ENCODE data around the gene RBL2. TPM values are rescaled to one million over a fixed set of nuclear protein-coding genes. Genes with fewer than 3 reads are reported as not detected.

The RBL2 gene
- total and polyA plus RNA-seq, 2 of the 13 experiments (the other 11 are each of a cell fraction or from before 2014, with no cell fraction given), result 41.2 to 60.9 TPM

DNA sequence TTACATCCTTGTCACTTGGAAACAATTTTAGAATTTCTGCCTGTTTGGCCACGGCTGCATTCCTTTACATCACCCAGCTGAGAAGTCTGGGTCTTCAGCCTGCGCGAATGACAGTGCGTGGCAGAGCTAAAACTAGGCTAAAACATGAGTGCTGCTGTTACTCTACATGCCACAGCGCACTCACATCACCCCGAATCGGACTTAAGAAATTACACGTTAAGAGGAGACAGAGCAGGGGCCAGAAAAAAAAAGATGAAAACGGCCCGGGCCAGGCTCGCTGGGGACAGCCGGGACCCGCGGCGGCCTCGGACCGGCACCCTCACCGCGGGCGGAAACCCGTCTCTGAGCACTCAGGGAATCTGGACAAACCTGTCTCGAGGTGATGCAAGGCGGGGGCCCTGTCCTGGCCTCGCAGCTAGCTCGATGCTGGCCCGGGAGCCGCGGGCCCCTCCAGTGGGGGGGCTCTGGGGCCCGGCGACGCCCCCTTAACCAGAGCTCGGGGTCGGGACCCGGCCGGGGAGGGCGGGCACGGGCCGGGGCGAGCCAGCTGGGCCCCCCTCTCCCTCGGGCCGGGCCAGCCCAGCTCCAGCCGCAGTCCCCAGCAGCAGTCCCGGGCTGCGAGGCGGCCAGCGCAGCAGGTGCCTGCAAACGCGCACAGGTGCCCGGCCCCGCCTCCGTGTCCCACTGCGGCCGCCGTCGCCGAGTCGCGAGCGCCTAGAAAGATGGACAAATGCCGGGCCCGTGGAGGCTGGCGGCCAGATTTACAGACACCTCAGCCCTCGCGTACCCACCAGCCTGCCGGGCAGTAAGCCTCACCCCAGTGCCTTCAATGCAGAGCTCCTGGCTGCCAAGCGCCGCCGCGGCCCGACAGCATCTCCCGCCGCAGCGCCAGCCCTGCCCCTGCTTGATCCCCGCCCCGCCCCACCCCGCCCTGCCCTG, 68.3 kb downstream of the RBL2 start, which contains the start of gene AKTIP (continued):
- TF ChIP-seq ZNF101 (CRISPR knock-in tag; IDR thresholded peaks at IDR 0.05; ENCODE audit: borderline replicate concordance, low read depth) (0 out of 2 replicates have a peak, but pooled peaks have one; percentile 10), ZFP82 (CRISPR knock-in tag; IDR thresholded peaks at IDR 0.05; ENCODE audit: borderline replicate concordance) (no peak), ZNF282 (IDR thresholded peaks at IDR 0.05; ENCODE audit: partially characterized antibody) (no peak), MXD1 (CRISPR knock-in tag; IDR thresholded peaks at IDR 0.05) (peak; percentile 65), DRAP1 (CRISPR knock-in tag; IDR thresholded peaks at IDR 0.05) (no peak), ZNF773 (CRISPR knock-in tag; IDR thresholded peaks at IDR 0.05; ENCODE audit: borderline replicate concordance) (no peak), ZNF337 (CRISPR knock-in tag; IDR thresholded peaks at IDR 0.05; ENCODE audit: borderline replicate concordance, low read depth) (no peak), ZNF260 (CRISPR knock-in tag; IDR thresholded peaks at IDR 0.05; ENCODE audit: borderline replicate concordance, low read depth) (no peak), ZNF253 (CRISPR knock-in tag; IDR thresholded peaks at IDR 0.05; ENCODE audit: borderline replicate concordance) (no peak), NR2F2 (IDR thresholded peaks at IDR 0.05; ENCODE audit: borderline replicate concordance, low read depth) (no peak), FOXJ3 (CRISPR knock-in tag; IDR thresholded peaks at IDR 0.05; ENCODE audit: borderline replicate concordance) (no peak), ZNF556 (CRISPR knock-in tag; IDR thresholded peaks at IDR 0.05; ENCODE audit: borderline replicate concordance) (0 out of 2 replicates have a peak, but pooled peaks have one; percentile 21), KAT7 (CRISPR knock-in tag; IDR thresholded peaks at IDR 0.05; ENCODE audit: borderline replicate concordance) (no peak), KMT2B (CRISPR knock-in tag; IDR thresholded peaks at IDR 0.05) (peak; percentile 54; the same call in 1 of the 2 replicates), GPN1 (CRISPR knock-in tag; IDR thresholded peaks at IDR 0.05; ENCODE audit: borderline replicate concordance) (no peak), SNAPC5 (CRISPR knock-in tag; IDR thresholded peaks at IDR 0.05; ENCODE audit: borderline replicate concordance) (peak; percentile 87), ISX (CRISPR knock-in tag; conservative IDR thresholded peaks at IDR 0.05) (0 out of 2 replicates have a peak, but pooled peaks have one; percentile 69)
- TF ChIP-seq, protein P1, sequence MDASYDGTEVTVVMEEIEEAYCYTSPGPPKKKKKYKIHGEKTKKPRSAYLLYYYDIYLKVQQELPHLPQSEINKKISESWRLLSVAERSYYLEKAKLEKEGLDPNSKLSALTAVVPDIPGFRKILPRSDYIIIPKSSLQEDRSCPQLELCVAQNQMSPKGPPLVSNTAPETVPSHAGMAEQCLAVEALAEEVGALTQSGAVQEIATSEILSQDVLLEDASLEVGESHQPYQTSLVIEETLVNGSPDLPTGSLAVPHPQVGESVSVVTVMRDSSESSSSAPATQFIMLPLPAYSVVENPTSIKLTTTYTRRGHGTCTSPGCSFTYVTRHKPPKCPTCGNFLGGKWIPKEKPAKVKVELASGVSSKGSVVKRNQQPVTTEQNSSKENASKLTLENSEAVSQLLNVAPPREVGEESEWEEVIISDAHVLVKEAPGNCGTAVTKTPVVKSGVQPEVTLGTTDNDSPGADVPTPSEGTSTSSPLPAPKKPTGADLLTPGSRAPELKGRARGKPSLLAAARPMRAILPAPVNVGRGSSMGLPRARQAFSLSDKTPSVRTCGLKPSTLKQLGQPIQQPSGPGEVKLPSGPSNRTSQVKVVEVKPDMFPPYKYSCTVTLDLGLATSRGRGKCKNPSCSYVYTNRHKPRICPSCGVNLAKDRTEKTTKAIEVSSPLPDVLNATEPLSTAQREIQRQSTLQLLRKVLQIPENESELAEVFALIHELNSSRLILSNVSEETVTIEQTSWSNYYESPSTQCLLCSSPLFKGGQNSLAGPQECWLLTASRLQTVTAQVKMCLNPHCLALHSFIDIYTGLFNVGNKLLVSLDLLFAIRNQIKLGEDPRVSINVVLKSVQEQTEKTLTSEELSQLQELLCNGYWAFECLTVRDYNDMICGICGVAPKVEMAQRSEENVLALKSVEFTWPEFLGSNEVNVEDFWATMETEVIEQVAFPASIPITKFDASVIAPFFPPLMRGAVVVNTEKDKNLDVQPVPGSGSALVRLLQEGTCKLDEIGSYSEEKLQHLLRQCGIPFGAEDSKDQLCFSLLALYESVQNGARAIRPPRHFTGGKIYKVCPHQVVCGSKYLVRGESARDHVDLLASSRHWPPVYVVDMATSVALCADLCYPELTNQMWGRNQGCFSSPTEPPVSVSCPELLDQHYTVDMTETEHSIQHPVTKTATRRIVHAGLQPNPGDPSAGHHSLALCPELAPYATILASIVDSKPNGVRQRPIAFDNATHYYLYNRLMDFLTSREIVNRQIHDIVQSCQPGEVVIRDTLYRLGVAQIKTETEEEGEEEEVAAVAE (CRISPR knock-in tag; IDR thresholded peaks at IDR 0.05; ENCODE audit: borderline replicate concordance), result no peak
- TF ChIP-seq, protein P2, sequence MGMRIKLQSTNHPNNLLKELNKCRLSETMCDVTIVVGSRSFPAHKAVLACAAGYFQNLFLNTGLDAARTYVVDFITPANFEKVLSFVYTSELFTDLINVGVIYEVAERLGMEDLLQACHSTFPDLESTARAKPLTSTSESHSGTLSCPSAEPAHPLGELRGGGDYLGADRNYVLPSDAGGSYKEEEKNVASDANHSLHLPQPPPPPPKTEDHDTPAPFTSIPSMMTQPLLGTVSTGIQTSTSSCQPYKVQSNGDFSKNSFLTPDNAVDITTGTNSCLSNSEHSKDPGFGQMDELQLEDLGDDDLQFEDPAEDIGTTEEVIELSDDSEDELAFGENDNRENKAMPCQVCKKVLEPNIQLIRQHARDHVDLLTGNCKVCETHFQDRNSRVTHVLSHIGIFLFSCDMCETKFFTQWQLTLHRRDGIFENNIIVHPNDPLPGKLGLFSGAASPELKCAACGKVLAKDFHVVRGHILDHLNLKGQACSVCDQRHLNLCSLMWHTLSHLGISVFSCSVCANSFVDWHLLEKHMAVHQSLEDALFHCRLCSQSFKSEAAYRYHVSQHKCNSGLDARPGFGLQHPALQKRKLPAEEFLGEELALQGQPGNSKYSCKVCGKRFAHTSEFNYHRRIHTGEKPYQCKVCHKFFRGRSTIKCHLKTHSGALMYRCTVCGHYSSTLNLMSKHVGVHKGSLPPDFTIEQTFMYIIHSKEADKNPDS (CRISPR knock-in tag; IDR thresholded peaks at IDR 0.05), result no peak
- TF ChIP-seq, protein P3, sequence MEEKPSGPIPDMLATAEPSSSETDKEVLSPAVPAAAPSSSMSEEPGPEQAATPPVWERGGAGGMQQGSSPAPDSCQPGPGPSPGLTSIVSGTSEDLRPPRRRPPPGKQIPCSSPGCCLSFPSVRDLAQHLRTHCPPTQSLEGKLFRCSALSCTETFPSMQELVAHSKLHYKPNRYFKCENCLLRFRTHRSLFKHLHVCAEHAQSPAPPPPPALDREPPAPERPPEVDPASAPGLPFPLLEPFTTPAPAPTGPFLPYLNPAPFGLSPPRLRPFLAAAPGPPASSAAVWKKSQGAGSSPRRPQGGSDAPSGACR (CRISPR knock-in tag; IDR thresholded peaks at IDR 0.05), result no peak

All from HepG2 (cell line).